Measurements from ENCODE around the gene ABCA6.

- TF ChIP-seq CTCF (conservative IDR thresholded peaks at IDR 0.05; ENCODE audit: low read depth, low read length): no peak
- no peak for TF ChIP-seq EZH2 (IDR thresholded peaks at IDR 0.05; ENCODE audit: borderline replicate concordance, low read depth, low read length, poor library complexity, severe bottlenecking)
Measured at GRCh38 chr17:69093995-69094394, 47.7 kb downstream of the ABCA6 start.
